B cell (primary cell): Measurements from ENCODE around the gene POLE. TPM values are rescaled to one million over a fixed set of nuclear protein-coding genes. Genes with fewer than 3 reads are reported as not detected.

ENCODE experiments used
- ATAC-seq: fragments of 200-7000 bp; cut with Tn5 transposase; one replicate; pipeline ENCODE4 v1.10.0; 2021; ENCODE audit warnings: low read depth, mild to moderate bottlenecking, moderate number of reproducible peaks, moderate library complexity
- CTCF ChIA-PET: fragments of 350-600 bp; sonication (Branson Sonifier 250); formaldehyde crosslinking; loops from one replicate; lab custom pipeline; 2021; ENCODE audit warnings: antibody characterized with exemption, inconsistent platforms; lab: Charles Lee
- POLR2A ChIA-PET: fragments of 350-600 bp; sonication (Branson Sonifier 250); formaldehyde crosslinking; loops from one replicate; lab custom pipeline; 2021; ENCODE audit warnings: antibody characterized with exemption; lab: Charles Lee
- DNase-seq: peaks from one replicate; pipeline ENCODE4 v3.0.0; 2013
- H2AFZ ChIP-seq: 2 replicates; pipeline ENCODE4 v1.6.1; 2012; ENCODE audit warnings: mild to moderate bottlenecking, low read depth, low read length; ENCODE audit not compliant: insufficient read depth, poor library complexity, severe bottlenecking
- H3K27ac ChIP-seq, 2 donors: 1 replicate in 1 of 2; 2 replicates in 1 of 2; pipeline ENCODE4 v1.5.1; 2012 to 2013; ENCODE audit warnings: low read length in 2 of 2, mild to moderate bottlenecking in 2 of 2, moderate library complexity in 1 of 2
- H3K27me3 ChIP-seq, 4 experiments: fragments of 200-600 bp in 1 of 4; sonication (generic) in 1 of 4; replicated peaks in 1 of 4; 1 replicate in 2 of 4; 2 replicates in 2 of 4; pipeline versions ENCODE4 v1.6.1 to v1.7.0; 2013 to 2016; ENCODE audit warnings: low read length in 3 of 4, mild to moderate bottlenecking in 2 of 4, mixed read lengths in 1 of 4, moderate library complexity in 1 of 4; ENCODE audit not compliant: insufficient read depth in 4 of 4, control insufficient read depth in 3 of 4; ENCODE audit errors: control extremely low read depth in 1 of 4
- H3K36me3 ChIP-seq, 2 experiments: replicated peaks in 1 of 2; 1 replicate in 1 of 2; 2 replicates in 1 of 2; pipeline versions ENCODE4 v1.6.1 to v1.7.1; 2013; ENCODE audit warnings: low read length in 1 of 2; ENCODE audit not compliant: insufficient read depth in 2 of 2, control insufficient read depth in 1 of 2; ENCODE audit errors: control extremely low read depth in 1 of 2, extremely low read depth in 1 of 2
- H3K4me1 ChIP-seq, 2 donors: fragments of 200-600 bp in 1 of 2; sonication (generic) in 1 of 2; 1 replicate in 1 of 2; 2 replicates in 1 of 2; pipeline versions ENCODE4 v1.5.1 to v1.6.1; 2013 to 2017; ENCODE audit warnings: low read length in 2 of 2; ENCODE audit not compliant: control insufficient read depth in 2 of 2, insufficient read depth in 2 of 2
- H3K4me2 ChIP-seq: replicated peaks from 2 replicates; pipeline ENCODE3; 2012; ENCODE audit warnings: mild to moderate bottlenecking, low read depth, low read length; ENCODE audit not compliant: poor library complexity, severe bottlenecking
- H3K4me3 ChIP-seq, 5 experiments: fragments of 200-600 bp in 1 of 5; sonication (generic) in 1 of 5; 1 replicate in 3 of 5; 2 replicates in 2 of 5; pipeline versions ENCODE4 v1.5.1 to v1.7.0; 2011 to 2016; ENCODE audit warnings: low read length in 4 of 5, mild to moderate bottlenecking in 4 of 5, low read depth in 2 of 5, control low read depth in 1 of 5, moderate library complexity in 1 of 5; ENCODE audit not compliant: insufficient read depth in 1 of 5; ENCODE audit errors: control extremely low read depth in 1 of 5, extremely low read depth in 1 of 5
- H3K79me2 ChIP-seq: fragments of 200-600 bp; sonication (generic); one replicate; pipeline ENCODE4 v1.6.0; 2016; ENCODE audit warnings: low read length; ENCODE audit not compliant: control insufficient read depth, insufficient read depth
- H3K9ac ChIP-seq: fragments of 200-600 bp; sonication (generic); 2 replicates; pipeline ENCODE4 v1.6.1; 2017; ENCODE audit warnings: mild to moderate bottlenecking, low read length, moderate library complexity
- H3K9me3 ChIP-seq, 3 donors: one replicate each; pipeline versions ENCODE4 v1.6.1 to v1.7.1; 2013; ENCODE audit warnings: low read length in 2 of 3; ENCODE audit not compliant: control insufficient read depth in 2 of 3, insufficient read depth in 1 of 3; ENCODE audit errors: control extremely low read depth in 1 of 3
- H4K20me1 ChIP-seq: 2 replicates; pipeline ENCODE4 v1.6.0; 2012; ENCODE audit warnings: mild to moderate bottlenecking, low read length; ENCODE audit not compliant: insufficient read depth, control insufficient read depth, poor library complexity, severe bottlenecking
- H3K27ac Mint-ChIP-seq: one replicate; pipeline ENCODE4 v1.8.0; 2021; ENCODE audit warnings: mixed read lengths
- H3K27me3 Mint-ChIP-seq: one replicate; pipeline ENCODE4 v1.8.0; 2021; ENCODE audit warnings: mixed read lengths
- H3K4me1 Mint-ChIP-seq: one replicate; pipeline ENCODE4 v1.8.0; 2021; ENCODE audit warnings: mixed read lengths
- H3K4me3 Mint-ChIP-seq: one replicate; pipeline ENCODE4 v1.8.0; 2021; ENCODE audit warnings: mixed read lengths
- H3K9me3 Mint-ChIP-seq: one replicate; pipeline ENCODE4 v1.8.0; 2022; ENCODE audit warnings: mixed read lengths; ENCODE audit not compliant: insufficient read depth
- EZH2 ChIP-seq: IDR thresholded peaks from 2 replicates; pipeline ENCODE4 v1.6.1; 2012; ENCODE audit warnings: borderline replicate concordance, low read depth, mild to moderate bottlenecking, moderate library complexity, low read length; ENCODE audit not compliant: insufficient read depth, poor library complexity, severe bottlenecking
- WGBS: methylation state at CpG from one replicate; pipeline ENCODE4 v1.1.5; 2013; ENCODE audit warnings: missing lambda C conversion rate; ENCODE audit not compliant: insufficient coverage; 5-methylcytosine and 5-hydroxymethylcytosine counted together
- intact Hi-C: fragments of 100-400 bp; cut with micrococcal nuclease; formaldehyde crosslinking; loops from one replicate; pipeline ENCODE4 v1.10.0; 2022
- polyA plus RNA-seq: library from polyadenylated mRNA; depleted of rRNA; stranded (reverse); fragments of >200 nt; gene quantifications from 2 replicates; pipeline ENCODE4 v1.2.3, GENCODE V29; 2012
- total RNA-seq, 2 donors: library from RNA; stranded (reverse); fragments of 120-200 nt in 1 of 2; gene quantifications; 1 replicate in 1 of 2; 2 replicates in 1 of 2; pipeline versions ENCODE4 v1.2.3 to v1.2.4, GENCODE V29; 2013 to 2022
- TF ChIP-seq, protein P1 (sequence below): fragments of 200-600 bp; IDR thresholded peaks from one replicate; pipeline ENCODE4 v1.8.0; 2022; ENCODE audit warnings: antibody characterized with exemption, mild to moderate bottlenecking

The POLE gene
- total and polyA plus RNA-seq, 2 donors (not counting 1 experiment from before 2014, with no cell fraction given) = 32.0 to 62.0 TPM

DNA sequence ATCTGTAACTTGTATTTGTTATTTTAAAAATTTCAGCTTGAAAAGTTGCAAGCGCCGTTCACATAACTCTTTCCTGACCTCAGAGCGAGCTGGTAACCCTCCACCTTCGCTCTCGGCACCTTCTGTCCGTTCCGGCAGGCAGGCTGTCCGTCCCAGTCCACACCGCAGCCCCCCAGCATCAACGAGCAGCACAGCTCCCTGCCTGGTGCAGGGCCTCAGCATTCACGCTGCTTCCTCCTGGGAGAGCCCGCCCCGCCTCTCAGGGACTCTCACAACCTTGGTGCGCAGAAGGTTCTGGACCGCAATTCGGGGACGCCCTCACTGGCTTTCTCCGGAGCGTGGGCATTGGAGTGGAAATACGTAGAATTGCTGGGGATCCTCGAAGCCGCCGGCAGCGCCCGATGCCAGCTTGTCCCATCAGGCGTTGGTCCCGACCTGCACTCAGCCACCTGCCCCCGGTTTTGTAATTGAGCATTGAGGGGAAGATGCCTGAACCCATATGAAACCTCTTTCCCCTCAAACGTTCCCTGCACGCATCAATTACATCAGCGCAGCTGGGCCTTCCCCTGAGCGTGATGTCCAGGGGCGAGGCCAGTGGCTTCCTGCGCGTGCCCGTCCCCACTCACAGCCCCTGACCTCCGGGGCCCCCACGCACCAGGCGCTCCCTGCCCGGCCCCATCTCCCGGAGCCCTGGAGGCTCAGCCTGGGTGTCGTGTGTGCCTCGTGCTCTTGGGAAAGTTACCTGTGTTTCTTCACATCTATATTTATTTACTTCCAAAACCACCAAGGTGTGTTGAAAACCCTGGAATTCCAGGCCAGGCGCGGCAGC, 95.8 kb downstream of the POLE start:
- Histone ChIP-seq H3K4me3 (no peak overlapping the region), H3K9ac (no peak overlapping the region), H4K20me1 (no peaks in the 10 kb centered on the region), H3K27ac (no peak overlapping the region), H3K9me3 (peaks cover 0 to 20% (median 0%) of the 10 kb centered on the region in 3 donors), H3K4me2 (no peak overlapping the region), H3K4me1 (no peaks in the 10 kb centered on the region), H3K36me3 (no peaks in the 10 kb centered on the region), H3K79me2 (no peaks in the 10 kb centered on the region), H2AFZ (no peak overlapping the region), H3K27me3 (peaks cover 0 to 6% (median 1%) of the 10 kb centered on the region in 4 experiments)
- H3K9me3 Mint-ChIP-seq = no peaks in the 10 kb centered on the region
- TF ChIP-seq EZH2 = no peak
- TF ChIP-seq, protein P1, sequence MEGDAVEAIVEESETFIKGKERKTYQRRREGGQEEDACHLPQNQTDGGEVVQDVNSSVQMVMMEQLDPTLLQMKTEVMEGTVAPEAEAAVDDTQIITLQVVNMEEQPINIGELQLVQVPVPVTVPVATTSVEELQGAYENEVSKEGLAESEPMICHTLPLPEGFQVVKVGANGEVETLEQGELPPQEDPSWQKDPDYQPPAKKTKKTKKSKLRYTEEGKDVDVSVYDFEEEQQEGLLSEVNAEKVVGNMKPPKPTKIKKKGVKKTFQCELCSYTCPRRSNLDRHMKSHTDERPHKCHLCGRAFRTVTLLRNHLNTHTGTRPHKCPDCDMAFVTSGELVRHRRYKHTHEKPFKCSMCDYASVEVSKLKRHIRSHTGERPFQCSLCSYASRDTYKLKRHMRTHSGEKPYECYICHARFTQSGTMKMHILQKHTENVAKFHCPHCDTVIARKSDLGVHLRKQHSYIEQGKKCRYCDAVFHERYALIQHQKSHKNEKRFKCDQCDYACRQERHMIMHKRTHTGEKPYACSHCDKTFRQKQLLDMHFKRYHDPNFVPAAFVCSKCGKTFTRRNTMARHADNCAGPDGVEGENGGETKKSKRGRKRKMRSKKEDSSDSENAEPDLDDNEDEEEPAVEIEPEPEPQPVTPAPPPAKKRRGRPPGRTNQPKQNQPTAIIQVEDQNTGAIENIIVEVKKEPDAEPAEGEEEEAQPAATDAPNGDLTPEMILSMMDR = no peak
- WGBS = 96% methylated on average over 43 of the region's 45 CpGs
- ATAC-seq = no peak
- no peak overlapping the region for H3K4me3 Mint-ChIP-seq
- H3K27me3 Mint-ChIP-seq = peaks cover 6% of the 10 kb centered on the region
- POLR2A ChIA-PET = no interaction called here
- intact Hi-C loops = no loop called here
- DNase-seq = no peak
- no peak overlapping the region for H3K27ac Mint-ChIP-seq
- CTCF ChIA-PET = no interaction called here
- no peaks in the 10 kb centered on the region for H3K4me1 Mint-ChIP-seq
